GM12874 (cell line): ENCODE data around the gene GNG3.

Experiments used
- TF ChIP-seq, protein P1 (sequence below): IDR thresholded peaks from 2 replicates; pipeline ENCODE4 v1.5.1; 2011; ENCODE audit warnings: low read depth, mild to moderate bottlenecking, control low read depth, low read length, moderate library complexity; ENCODE audit not compliant: insufficient read depth

The GNG3 gene

DNA sequence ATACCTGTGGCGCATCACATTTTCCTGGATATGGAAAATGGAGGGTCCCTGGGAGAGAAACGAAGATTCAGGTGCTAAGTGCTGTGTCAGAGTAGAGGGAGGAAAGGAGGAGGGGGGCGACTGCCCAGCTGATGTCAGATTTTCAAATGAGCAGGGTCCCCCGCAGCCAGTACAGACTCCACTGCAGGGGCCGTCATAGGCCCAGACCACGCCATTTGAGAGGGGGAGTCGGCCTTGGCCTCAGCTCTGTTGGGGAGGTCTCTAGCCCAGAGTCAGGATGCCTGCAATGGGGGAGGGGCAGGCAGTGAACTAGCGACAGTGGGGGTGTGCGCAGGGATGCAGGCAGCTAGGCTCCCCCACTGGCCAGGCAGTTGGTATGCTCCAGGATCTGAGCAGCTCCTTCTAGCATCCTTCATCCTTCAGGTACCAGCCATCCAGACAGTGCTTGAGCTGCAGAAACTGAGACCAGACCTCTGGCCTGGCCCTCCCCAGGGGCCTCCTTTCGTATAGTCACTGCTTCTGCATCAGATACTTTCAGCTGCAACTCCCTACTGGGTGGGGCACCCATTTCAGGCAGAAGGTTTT lies at the start of gene GNG3, which contains the start of gene BSCL2:
Gene GNG3, plus strand, starts transcription at position 400 of the 585 bp plus-strand sequence. CDS start 620 bp downstream, outside the sequence.
Gene BSCL2, minus strand, starts transcription at position 148 of the 585 bp plus-strand sequence. CDS start 229 bp downstream, outside the sequence.
- TF ChIP-seq, protein P1, sequence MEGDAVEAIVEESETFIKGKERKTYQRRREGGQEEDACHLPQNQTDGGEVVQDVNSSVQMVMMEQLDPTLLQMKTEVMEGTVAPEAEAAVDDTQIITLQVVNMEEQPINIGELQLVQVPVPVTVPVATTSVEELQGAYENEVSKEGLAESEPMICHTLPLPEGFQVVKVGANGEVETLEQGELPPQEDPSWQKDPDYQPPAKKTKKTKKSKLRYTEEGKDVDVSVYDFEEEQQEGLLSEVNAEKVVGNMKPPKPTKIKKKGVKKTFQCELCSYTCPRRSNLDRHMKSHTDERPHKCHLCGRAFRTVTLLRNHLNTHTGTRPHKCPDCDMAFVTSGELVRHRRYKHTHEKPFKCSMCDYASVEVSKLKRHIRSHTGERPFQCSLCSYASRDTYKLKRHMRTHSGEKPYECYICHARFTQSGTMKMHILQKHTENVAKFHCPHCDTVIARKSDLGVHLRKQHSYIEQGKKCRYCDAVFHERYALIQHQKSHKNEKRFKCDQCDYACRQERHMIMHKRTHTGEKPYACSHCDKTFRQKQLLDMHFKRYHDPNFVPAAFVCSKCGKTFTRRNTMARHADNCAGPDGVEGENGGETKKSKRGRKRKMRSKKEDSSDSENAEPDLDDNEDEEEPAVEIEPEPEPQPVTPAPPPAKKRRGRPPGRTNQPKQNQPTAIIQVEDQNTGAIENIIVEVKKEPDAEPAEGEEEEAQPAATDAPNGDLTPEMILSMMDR, result no peak

DNA sequence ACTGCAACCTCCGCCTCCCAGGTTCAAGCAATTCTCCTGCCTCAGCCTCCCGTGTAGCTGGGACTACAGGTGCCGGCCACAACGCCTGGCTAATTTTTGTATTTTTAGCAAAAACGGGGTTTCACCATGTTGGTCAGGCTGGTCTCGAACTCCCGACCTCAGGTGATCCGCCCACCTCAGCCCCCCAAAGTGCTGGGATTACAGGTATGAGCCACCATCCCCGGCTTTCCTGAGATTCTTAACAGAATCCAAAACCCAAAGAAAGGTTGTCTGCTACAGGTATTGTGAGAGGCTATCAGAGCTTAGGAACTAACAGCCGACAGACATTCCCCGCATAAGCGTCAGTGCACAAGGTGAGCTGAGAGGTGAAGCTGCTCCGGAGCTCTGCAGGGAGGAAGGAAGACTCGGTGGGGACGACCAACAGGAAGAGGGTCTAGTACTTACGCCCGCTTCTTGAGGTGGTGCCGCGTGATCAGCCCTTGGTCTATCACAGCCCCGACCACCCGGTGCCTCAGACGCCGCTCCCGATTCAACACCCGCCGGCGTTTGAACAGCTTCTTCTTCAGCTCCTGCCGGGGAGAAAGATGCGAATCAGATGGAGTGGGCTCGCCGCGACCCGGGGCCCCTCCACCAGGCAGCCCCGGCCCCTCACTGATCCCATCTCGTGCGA lies 42.9 kb upstream of the GNG3 start:
- TF ChIP-seq, protein P1, result no peak

GRCh38 chr11:62665075-62665598 lies 42.3 kb upstream of the GNG3 start, which contains the start of the genes C11orf98 and CSKMT:
Gene C11orf98 (minus strand): TSS chr11:62665210. CDS start chr11:62665169, 41 bp downstream.
Gene CSKMT (plus strand): TSS chr11:62665312. CDS start chr11:62665880, 568 bp downstream.
- TF ChIP-seq, protein P1, result no peak

- TF ChIP-seq, protein P1, result no peak
These were observed 41.7 kb upstream of the GNG3 start for GRCh38 chr11:62665599-62666258.

GRCh38 chr11:62666259-62666926 lies 41.1 kb upstream of the GNG3 start:
- TF ChIP-seq, protein P1, result no peak

GRCh38 chr11:62667460-62667859 lies 40.0 kb upstream of the GNG3 start:
- TF ChIP-seq, protein P1, result no peak
